SU-DHL-6 (cell line): ENCODE results near the gene HTR1D.

Experiments used
- H2AFZ ChIP-seq: fragments of 200-600 bp; sonication (generic); 2 replicates; pipeline ENCODE4 v1.6.1; 2014; ENCODE audit warnings: low read depth, mild to moderate bottlenecking, moderate library complexity, mixed read lengths, antibody characterized with exemption, low read length; ENCODE audit not compliant: severe bottlenecking
- H3F3A ChIP-seq: fragments of 200-600 bp; shearing (Covaris generic); 2 replicates; pipeline ENCODE4 v1.6.0; 2016; ENCODE audit warnings: antibody characterized with exemption, mild to moderate bottlenecking; ENCODE audit not compliant: insufficient read depth
- H3K27ac ChIP-seq: fragments of 200-600 bp; sonication (generic); 2 replicates; pipeline ENCODE4 v1.5.1; 2016; ENCODE audit warnings: low read depth, mild to moderate bottlenecking, low read length, moderate library complexity, mixed read lengths
- H3K27me3 ChIP-seq: fragments of 200-600 bp; sonication (generic), shearing (Covaris generic); 2 replicates; pipeline ENCODE4 v1.6.0; 2014; ENCODE audit warnings: mild to moderate bottlenecking, low read length
- H3K36me3 ChIP-seq: fragments of 200-600 bp; sonication (generic); 2 replicates; pipeline ENCODE4 v1.6.1; 2014; ENCODE audit warnings: mild to moderate bottlenecking, low read length, mixed read lengths
- H3K4me2 ChIP-seq: fragments of 300-600, 200-600 bp; shearing (Covaris generic), sonication (generic); 2 replicates; pipeline ENCODE4 v1.6.0; 2014; ENCODE audit warnings: low read length, low read depth, mild to moderate bottlenecking; ENCODE audit not compliant: poor library complexity, severe bottlenecking
- H3K4me3 ChIP-seq: fragments of 200-600 bp; sonication (generic); 2 replicates; pipeline ENCODE4 v1.5.1; 2014; ENCODE audit warnings: antibody characterized with exemption, low read length, mild to moderate bottlenecking, mixed read lengths; ENCODE audit not compliant: insufficient read depth, poor library complexity, severe bottlenecking
- H3K79me2 ChIP-seq: fragments of 200-600 bp; sonication (generic); 2 replicates; pipeline ENCODE4 v1.6.1; 2014; ENCODE audit warnings: mild to moderate bottlenecking, low read length, moderate library complexity; ENCODE audit not compliant: insufficient read depth
- H3K9ac ChIP-seq: fragments of 200-600 bp; sonication (generic); 2 replicates; pipeline ENCODE4 v1.7.0; 2014; ENCODE audit warnings: mild to moderate bottlenecking, low read length
- H3K9me2 ChIP-seq: fragments of 200-600 bp; sonication (generic); replicated peaks from 2 replicates; pipeline ENCODE4 v1.6.1; 2014; ENCODE audit warnings: low read length; ENCODE audit not compliant: insufficient read depth
- H3K9me3 ChIP-seq: fragments of 200-600 bp; sonication (generic); 2 replicates; pipeline ENCODE4 v1.6.1; 2014; ENCODE audit warnings: low read length, mixed read lengths; ENCODE audit not compliant: insufficient read depth
- H4K20me1 ChIP-seq: fragments of 200-600 bp; sonication (generic); 2 replicates; pipeline ENCODE4 v1.6.1; 2014; ENCODE audit warnings: low read depth, mild to moderate bottlenecking, antibody characterized with exemption, low read length, moderate library complexity, mixed read lengths
- CTCF ChIP-seq: fragments of 200-600 bp; sonication (generic); IDR thresholded peaks from one replicate; pipeline ENCODE4 v1.5.1; 2017; ENCODE audit warnings: antibody characterized with exemption, mild to moderate bottlenecking, low read length, moderate library complexity; ENCODE audit not compliant: insufficient read depth, poor library complexity, severe bottlenecking
- EZH2phosphoT487 ChIP-seq: fragments of 200-600 bp; sonication (generic), shearing (Covaris generic); conservative IDR thresholded peaks from 2 replicates; pipeline ENCODE4 v1.6.1; 2018; ENCODE audit warnings: mild to moderate bottlenecking, antibody characterized with exemption, low read length, moderate library complexity, mixed read lengths

Gene HTR1D

GRCh38 chr1:23177031-23177430 lies 40.3 kb downstream of the HTR1D start:
- H3K4me3 ChIP-seq = no peak overlapping the region
- H3F3A ChIP-seq = no peaks in the 10 kb centered on the region
- peak overlapping the region; percentile 31 for H3K4me2 ChIP-seq
- no peaks in the 10 kb centered on the region for H3K36me3 ChIP-seq
- no peaks in the 10 kb centered on the region for H3K9me2 ChIP-seq
- no peaks in the 10 kb centered on the region for H4K20me1 ChIP-seq
- no peak overlapping the region for H3K9ac ChIP-seq
- H3K27ac ChIP-seq = no peak overlapping the region
- no peaks in the 10 kb centered on the region for H3K79me2 ChIP-seq
- H3K27me3 ChIP-seq = no peaks in the 10 kb centered on the region
- H2AFZ ChIP-seq = no peak overlapping the region
- no peaks in the 10 kb centered on the region for H3K9me3 ChIP-seq
- TF ChIP-seq CTCF (no peak), EZH2phosphoT487 (no peak)

- no peak overlapping the region for H3K9ac ChIP-seq
- H3K79me2 ChIP-seq = no peaks in the 10 kb centered on the region
- no peaks in the 10 kb centered on the region for H3K36me3 ChIP-seq
- H3K27ac ChIP-seq = no peak overlapping the region
- no peaks in the 10 kb centered on the region for H4K20me1 ChIP-seq
- H3K4me2 ChIP-seq = no peak overlapping the region
- H3F3A ChIP-seq = no peaks in the 10 kb centered on the region
- no peak for TF ChIP-seq EZH2phosphoT487
- TF ChIP-seq CTCF = no peak
- H2AFZ ChIP-seq = no peak overlapping the region
- no peaks in the 10 kb centered on the region for H3K27me3 ChIP-seq
- H3K9me3 ChIP-seq = no peaks in the 10 kb centered on the region
- H3K4me3 ChIP-seq = no peak overlapping the region
- H3K9me2 ChIP-seq = no peaks in the 10 kb centered on the region
These were observed 42.7 kb downstream of the HTR1D start for GRCh38 chr1:23174426-23175110.

GRCh38 chr1:23171181-23171755 lies 46.0 kb downstream of the HTR1D start:
- no peak overlapping the region for H2AFZ ChIP-seq
- H3K27me3 ChIP-seq = no peaks in the 10 kb centered on the region
- no peaks in the 10 kb centered on the region for H3F3A ChIP-seq
- no peak overlapping the region for H3K4me2 ChIP-seq
- H3K9me3 ChIP-seq = no peaks in the 10 kb centered on the region
- no peaks in the 10 kb centered on the region for H3K9me2 ChIP-seq
- H3K4me3 ChIP-seq = no peak overlapping the region
- no peaks in the 10 kb centered on the region for H3K79me2 ChIP-seq
- H3K36me3 ChIP-seq = no peaks in the 10 kb centered on the region
- no peak overlapping the region for H3K27ac ChIP-seq
- TF ChIP-seq EZH2phosphoT487 = no peak
- no peak for TF ChIP-seq CTCF
- no peaks in the 10 kb centered on the region for H4K20me1 ChIP-seq
- H3K9ac ChIP-seq = no peak overlapping the region
